GM18508 (cell line): ENCODE results near the gene KY.

Experiments
- ATAC-seq: cut with Tn5 transposase; IDR thresholded peaks from one replicate; pipeline ENCODE4 v1.9.1; 2021; ENCODE audit warnings: moderate number of reproducible peaks; ENCODE audit not compliant: insufficient read depth, unreplicated experiment

The KY gene

GRCh38 chr3:134650431-134651346 is at the start of gene KY:
KY (minus strand) TSS chr3:134651022; CDS start chr3:134650960, 62 bp downstream.
- ATAC-seq = no peak

- ATAC-seq = no peak
These were observed 48.9 kb upstream of the KY start for GRCh38 chr3:134699721-134700120.

- ATAC-seq = no peak
These were observed 48.4 kb upstream of the KY start for GRCh38 chr3:134699141-134699711.

GRCh38 chr3:134697830-134698689 is 47.2 kb upstream of the KY start:
- ATAC-seq = no peak

GRCh38 chr3:134696155-134696554 is 45.3 kb upstream of the KY start:
- no peak for ATAC-seq

GRCh38 chr3:134694946-134695543 is 44.2 kb upstream of the KY start:
- ATAC-seq = no peak

GRCh38 chr3:134694466-134694865 is 43.6 kb upstream of the KY start:
- no peak for ATAC-seq

GRCh38 chr3:134693804-134694203 is 43.0 kb upstream of the KY start:
- no peak for ATAC-seq

GRCh38 chr3:134693226-134693625 is 42.4 kb upstream of the KY start:
- no peak for ATAC-seq

- ATAC-seq = no peak
These were observed 39.4 kb upstream of the KY start for GRCh38 chr3:134690226-134690625.

GRCh38 chr3:134687642-134688041 is 36.8 kb upstream of the KY start:
- ATAC-seq = no peak

GRCh38 chr3:134685929-134686802 is 35.3 kb upstream of the KY start:
- ATAC-seq = no peak

- ATAC-seq = no peak
These were observed 31.5 kb upstream of the KY start for GRCh38 chr3:134682196-134682880.

GRCh38 chr3:134681522-134681900 is 30.7 kb upstream of the KY start:
- ATAC-seq = no peak

GRCh38 chr3:134680796-134681521 is 30.1 kb upstream of the KY start:
- no peak for ATAC-seq

- no peak for ATAC-seq
These were observed 27.1 kb upstream of the KY start for GRCh38 chr3:134677987-134678308.

GRCh38 chr3:134677196-134677986 is 26.6 kb upstream of the KY start:
- no peak for ATAC-seq
